ENCODE data around the gene IRF2. TPM values are rescaled to one million over a fixed set of nuclear protein-coding genes. Genes with fewer than 3 reads are reported as not detected.

The IRF2 gene
- total and polyA plus RNA-seq, 2 donors (not counting 1 experiment from before 2014, with no cell fraction given): 67.8 to 68.2 TPM

DNA sequence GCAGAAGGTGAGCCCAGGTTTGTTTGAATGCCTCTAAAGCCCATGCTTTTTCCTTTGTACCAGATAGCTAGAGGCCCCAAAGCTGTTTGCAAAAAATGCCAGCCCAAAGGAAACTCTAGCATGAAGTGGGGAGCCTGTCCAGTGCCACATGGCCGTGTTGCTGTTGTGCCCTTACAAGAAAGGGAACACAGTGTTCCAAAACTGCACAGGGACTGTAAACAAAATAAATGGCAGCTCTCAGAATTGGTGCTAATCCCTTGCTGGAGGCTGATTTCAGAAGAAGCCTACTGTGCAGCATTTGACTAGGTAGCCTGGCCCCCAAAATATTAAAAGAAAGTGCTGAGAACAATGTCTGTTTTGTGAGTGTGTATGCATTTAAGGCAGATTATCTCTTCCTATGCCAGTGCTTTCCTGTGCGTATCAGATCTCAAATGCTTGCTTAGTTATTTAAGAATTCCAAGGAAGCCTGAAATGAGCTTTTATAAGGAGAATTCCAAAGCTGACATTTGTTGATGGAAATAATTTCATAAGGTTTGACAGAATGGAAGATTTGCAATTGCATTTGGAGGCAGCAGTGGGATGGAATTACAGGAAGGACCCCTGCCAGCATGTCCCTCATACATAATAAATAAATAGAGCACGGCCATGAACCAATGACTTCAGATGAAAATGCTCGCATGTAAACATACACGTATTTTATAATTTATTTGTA is 115.7 kb downstream of the IRF2 start:
- H3K27me3 Mint-ChIP-seq: no peaks in the 10 kb centered on the region
- WGBS (ENCODE audit: insufficient coverage): 93% methylated on average over 2 of the region's 5 CpGs
- H3K4me3 Mint-ChIP-seq: no peak overlapping the region

More for the DNA sequence above, 115.7 kb downstream of the IRF2 start:
- intact Hi-C loops (cut with micrococcal nuclease): no loop called here
- Histone ChIP-seq H3K79me2 (ENCODE audit: control insufficient read depth, insufficient read depth, low read length) (no peaks in the 10 kb centered on the region), H3K9ac (ENCODE audit: low read length) (no peak overlapping the region), H3K4me3 (ENCODE audit: control extremely low read depth in 1 of 5, extremely low read depth in 1 of 5, insufficient read depth in 1 of 5, low read depth in 2 of 5, low read length in 4 of 5) (no peak overlapping the region), H2AFZ (ENCODE audit: insufficient read depth, low read depth, low read length, poor library complexity, severe bottlenecking) (no peak overlapping the region), H3K36me3 (replicated peaks in 1 of 2; ENCODE audit: control extremely low read depth in 1 of 2, control insufficient read depth in 1 of 2, extremely low read depth in 1 of 2, insufficient read depth in 2 of 2, low read length in 1 of 2) (no peaks in the 10 kb centered on the region), H3K27me3 (replicated peaks in 1 of 4; ENCODE audit: control extremely low read depth in 1 of 4, control insufficient read depth in 3 of 4, insufficient read depth in 4 of 4, low read length in 3 of 4) (no peaks in the 10 kb centered on the region), H4K20me1 (ENCODE audit: control insufficient read depth, insufficient read depth, low read length, poor library complexity, severe bottlenecking) (no peaks in the 10 kb centered on the region), H3K4me1 (ENCODE audit: control insufficient read depth in 2 of 2, insufficient read depth in 2 of 2, low read length in 2 of 2) (peaks cover 17 to 19% of the 10 kb centered on the region in 2 donors), H3K9me3 (ENCODE audit: control extremely low read depth in 1 of 3, control insufficient read depth in 2 of 3, insufficient read depth in 1 of 3, low read length in 2 of 3) (peaks cover 0 to 17% (median 5%) of the 10 kb centered on the region in 3 donors), H3K4me2 (replicated peaks; ENCODE audit: low read depth, low read length, poor library complexity, severe bottlenecking) (no peak overlapping the region), H3K27ac (ENCODE audit: low read length in 2 of 2) (no peak overlapping the region)
- DNase-seq: no peak
- H3K9me3 Mint-ChIP-seq (ENCODE audit: insufficient read depth): peaks cover 8% of the 10 kb centered on the region
- H3K27ac Mint-ChIP-seq: no peak overlapping the region
- peaks cover 19% of the 10 kb centered on the region for H3K4me1 Mint-ChIP-seq
- POLR2A ChIA-PET: interaction anchor here (0.6 to 1.1 kb wide), 2 partner anchors 11 to 44 kb away, joined by 3 to 6 read pairs; no protein-coding TSS in a partner anchor
- TF ChIP-seq CTCF (IDR thresholded peaks at IDR 0.05) (no peak), EZH2 (IDR thresholded peaks at IDR 0.05; ENCODE audit: borderline replicate concordance, insufficient read depth, low read depth, low read length, poor library complexity, severe bottlenecking) (no peak)
- no peak for ATAC-seq (ENCODE audit: low read depth)
- CTCF ChIA-PET: no interaction called here
